Activated CD4-positive, alpha-beta T cell treated with anti-CD3 and anti-CD28 coated beads, Interleukin-2, amount 10 ng/mL, durations not matched to agents 24 days and 14 days (primary cell): Measurements from ENCODE around the gene ANKDD1A. TPM values are rescaled to one million over a fixed set of nuclear protein-coding genes. Genes with fewer than 3 reads are reported as not detected.

Experiments
- DNase-seq: peaks from one replicate; pipeline ENCODE4 v3.0.0; 2022
- H3K27ac Mint-ChIP-seq: one replicate; pipeline ENCODE4 v1.8.0; 2022; ENCODE audit warnings: mild to moderate bottlenecking, mixed read lengths
- H3K27me3 Mint-ChIP-seq: one replicate; pipeline ENCODE4 v1.8.0; 2022; ENCODE audit warnings: mixed read lengths
- H3K36me3 Mint-ChIP-seq: one replicate; pipeline ENCODE4 v1.8.0; 2022; ENCODE audit warnings: low read depth, mild to moderate bottlenecking, mixed read lengths
- H3K4me1 Mint-ChIP-seq: one replicate; pipeline ENCODE4 v1.8.0; 2021; ENCODE audit warnings: mixed read lengths
- H3K4me3 Mint-ChIP-seq: one replicate; pipeline ENCODE4 v1.8.0; 2022; ENCODE audit warnings: mild to moderate bottlenecking, moderate library complexity, mixed read lengths
- H3K9me3 Mint-ChIP-seq: one replicate; pipeline ENCODE4 v1.8.0; 2021; ENCODE audit warnings: mixed read lengths
- intact Hi-C: fragments of 100-400 bp; cut with micrococcal nuclease; formaldehyde crosslinking; loops from one replicate; pipeline ENCODE4 v1.15.1; 2023
- total RNA-seq: library from RNA; stranded (reverse); gene quantifications from 2 replicates; pipeline ENCODE4 v1.2.3, GENCODE V29; 2022

ANKDD1A gene
- total RNA-seq, 1 donor from 2014 or later = 1.8 TPM

DNA sequence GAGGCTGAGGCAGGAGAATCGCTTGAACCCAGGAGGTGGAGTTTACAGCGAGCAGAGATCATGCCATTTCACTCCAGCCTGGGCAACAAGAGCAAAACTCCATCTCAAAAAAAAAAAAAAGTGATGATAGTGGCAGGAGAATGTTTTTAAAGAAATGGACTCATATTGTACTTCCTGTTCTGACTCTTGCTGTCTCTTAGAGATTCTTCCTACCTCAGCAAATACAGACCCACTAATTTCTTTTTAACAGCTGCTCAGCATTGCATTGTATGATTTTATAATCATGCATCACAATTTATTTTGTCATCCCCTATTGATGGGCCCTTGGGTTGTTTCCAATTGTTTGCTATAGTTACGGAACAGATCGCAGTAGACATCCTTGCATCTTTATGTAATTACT is 8.8 kb upstream of the ANKDD1A start:
- intact Hi-C loops = no loop called here
- Mint-ChIP-seq H3K4me3 (no peak overlapping the region), H3K27ac (peak overlapping the region; percentile 17), H3K36me3 (peaks cover 11% of the 10 kb centered on the region), H3K27me3 (no peaks in the 10 kb centered on the region), H3K4me1 (peaks cover 35% of the 10 kb centered on the region), H3K9me3 (peaks cover 6% of the 10 kb centered on the region)
- no peak for DNase-seq

DNA sequence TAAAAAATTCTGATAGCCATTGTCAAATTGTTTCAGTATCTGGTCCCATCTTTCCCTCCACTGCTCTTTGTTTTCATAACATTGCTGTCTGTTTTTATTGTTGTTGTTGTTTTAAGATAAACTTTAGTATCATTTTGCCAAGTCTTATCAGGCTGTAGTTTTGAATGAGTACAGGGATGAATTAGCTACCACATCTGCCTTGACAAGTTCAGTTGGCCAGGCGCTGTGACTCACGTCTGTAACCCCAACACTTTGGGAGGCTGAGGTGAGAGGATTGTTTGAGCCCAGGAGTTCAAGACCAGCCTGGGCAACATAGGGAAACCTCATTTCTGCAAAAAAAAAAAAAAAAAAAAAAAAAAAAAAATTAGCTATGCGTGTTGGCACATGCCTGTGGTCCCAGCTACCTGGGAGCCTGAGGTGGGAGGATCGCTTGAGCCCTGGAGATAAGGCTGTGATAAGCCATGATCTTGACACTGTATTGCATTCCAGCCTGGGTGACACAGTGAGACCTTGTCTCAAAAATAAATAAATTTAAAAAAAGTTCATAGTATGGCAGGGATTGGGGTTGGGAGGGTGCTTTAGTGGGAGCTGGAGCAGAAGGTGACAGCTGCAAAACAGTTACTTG is 8.3 kb upstream of the ANKDD1A start:
- no peak for DNase-seq
- H3K4me1 Mint-ChIP-seq = peaks cover 32% of the 10 kb centered on the region
- H3K27ac Mint-ChIP-seq = no peak overlapping the region
- H3K4me3 Mint-ChIP-seq = no peak overlapping the region
- intact Hi-C loops = no loop called here
- H3K9me3 Mint-ChIP-seq = peaks cover 6% of the 10 kb centered on the region
- peaks cover 4% of the 10 kb centered on the region for H3K27me3 Mint-ChIP-seq
- peaks cover 11% of the 10 kb centered on the region for H3K36me3 Mint-ChIP-seq

DNA sequence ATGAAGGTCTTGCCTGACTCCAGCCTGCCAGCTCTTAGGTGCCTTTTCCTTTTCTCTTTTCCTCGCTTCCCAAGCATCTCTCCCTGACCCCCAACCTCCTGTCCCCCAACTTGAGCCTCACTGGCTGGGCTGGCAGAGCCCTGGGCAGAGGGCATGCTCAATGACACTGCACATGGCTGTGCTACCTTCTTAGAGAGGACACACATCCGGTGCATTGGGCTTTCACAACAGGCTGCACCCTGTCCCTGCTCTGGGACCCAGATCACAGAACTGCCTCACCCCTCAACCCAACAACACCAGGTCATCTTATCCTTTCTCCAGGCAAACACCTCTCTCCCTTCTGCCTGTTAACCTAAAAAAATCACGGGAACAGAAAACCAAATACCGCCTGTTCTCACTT is 7.5 kb upstream of the ANKDD1A start:
- peaks cover 10% of the 10 kb centered on the region for H3K36me3 Mint-ChIP-seq
- DNase-seq = no peak
- intact Hi-C loops = loop anchor here (2.0 kb wide), 1 partner anchor 59 kb away; no protein-coding TSS in a partner anchor
- peak overlapping the region; percentile 22 for H3K4me3 Mint-ChIP-seq
- peak overlapping the region; percentile 39 for H3K27ac Mint-ChIP-seq
- peaks cover 32% of the 10 kb centered on the region for H3K4me1 Mint-ChIP-seq
- H3K27me3 Mint-ChIP-seq = peaks cover 10% of the 10 kb centered on the region
- peaks cover 6% of the 10 kb centered on the region for H3K9me3 Mint-ChIP-seq

DNA sequence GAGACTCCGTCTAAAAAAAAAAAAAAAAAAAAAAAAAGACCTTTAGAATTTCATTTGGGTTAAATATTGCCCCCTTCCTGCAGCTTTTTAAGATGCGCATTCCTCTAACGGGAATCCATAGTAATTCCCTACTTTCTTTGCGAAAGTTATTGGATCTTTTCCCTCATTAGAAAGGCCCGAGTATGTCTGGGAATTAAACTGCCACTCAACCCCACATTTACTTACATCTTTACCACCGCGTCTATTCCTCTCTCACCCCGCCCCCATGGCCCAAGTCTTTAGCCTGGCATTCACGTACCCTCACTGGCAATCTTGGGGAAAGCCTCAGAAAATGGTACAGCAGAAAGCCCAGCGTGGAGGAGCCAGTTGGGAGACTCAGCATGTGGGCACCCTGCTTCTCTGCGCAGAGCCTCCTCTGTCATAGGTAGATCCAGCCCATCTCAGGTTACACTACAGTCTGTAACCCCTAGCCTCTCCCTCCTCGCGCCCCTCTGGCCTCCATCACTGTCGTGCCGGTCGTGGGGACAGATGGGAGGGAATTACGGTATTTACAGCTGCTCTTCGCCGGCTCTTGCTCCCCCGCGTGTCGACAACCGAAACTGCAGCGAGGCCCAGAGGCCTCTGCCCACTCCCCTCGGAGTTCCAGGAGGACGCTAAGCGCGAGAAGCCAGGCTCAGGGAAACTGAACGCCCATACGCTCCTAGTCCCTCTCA is 6.4 kb upstream of the ANKDD1A start:
- Mint-ChIP-seq H3K27me3 (peaks cover 14% of the 10 kb centered on the region), H3K9me3 (peaks cover 6% of the 10 kb centered on the region), H3K4me1 (peaks cover 32% of the 10 kb centered on the region), H3K27ac (peak overlapping the region; percentile 74), H3K36me3 (peaks cover 6% of the 10 kb centered on the region), H3K4me3 (peak overlapping the region; percentile 80)
- DNase-seq = peak; percentile 95
- intact Hi-C loops = loop anchor here (1.0 to 2.0 kb wide), 3 partner anchors 10 to 174 kb away; no protein-coding TSS in a partner anchor

DNA sequence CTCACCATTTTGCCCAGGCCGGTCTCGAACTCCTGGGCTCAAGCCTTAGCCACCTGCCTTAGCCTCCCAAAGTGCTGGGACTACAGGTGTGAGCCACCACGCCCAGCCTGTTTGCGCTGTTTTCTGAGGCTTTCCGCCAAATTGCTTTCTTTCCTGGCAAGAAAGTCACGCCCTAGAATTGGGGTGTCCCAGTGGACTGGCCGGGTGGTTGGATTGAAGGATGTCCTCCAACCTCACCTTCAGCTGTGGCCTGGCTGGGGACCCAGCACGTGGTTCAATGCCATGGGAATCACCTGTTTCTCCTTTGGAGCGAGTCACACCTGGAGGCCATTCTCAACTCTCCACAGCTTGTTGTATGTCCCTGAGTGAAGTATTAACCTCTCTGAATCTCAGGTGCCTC is 5.8 kb upstream of the ANKDD1A start:
- H3K9me3 Mint-ChIP-seq = peaks cover 2% of the 10 kb centered on the region
- DNase-seq = no peak
- H3K36me3 Mint-ChIP-seq = peaks cover 4% of the 10 kb centered on the region
- H3K27ac Mint-ChIP-seq = no peak overlapping the region
- peaks cover 17% of the 10 kb centered on the region for H3K27me3 Mint-ChIP-seq
- peaks cover 34% of the 10 kb centered on the region for H3K4me1 Mint-ChIP-seq
- intact Hi-C loops = loop anchor here (1.0 to 2.0 kb wide), 3 partner anchors 11 to 175 kb away; no protein-coding TSS in a partner anchor
- no peak overlapping the region for H3K4me3 Mint-ChIP-seq

DNA sequence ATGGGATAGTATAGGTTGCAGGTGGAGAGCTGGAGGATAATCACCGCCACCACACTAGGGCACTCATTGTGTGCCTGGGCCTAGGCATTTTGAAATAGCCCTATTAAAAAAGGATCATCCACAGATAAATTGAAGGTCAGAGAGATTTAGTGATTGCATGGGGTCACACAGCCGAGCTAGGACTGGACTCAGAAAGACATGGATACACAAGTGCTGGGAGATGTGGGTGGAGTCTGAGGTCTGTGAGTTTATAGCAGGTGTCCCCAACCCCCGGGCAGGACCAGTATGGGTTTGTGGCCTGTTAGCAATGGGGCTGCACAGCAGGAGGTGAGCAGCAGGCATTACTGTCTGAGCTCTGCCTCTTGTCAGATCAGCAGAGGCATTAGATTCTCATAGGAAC is 5.3 kb upstream of the ANKDD1A start:
- H3K27me3 Mint-ChIP-seq = peaks cover 19% of the 10 kb centered on the region
- DNase-seq = no peak
- peaks cover 1% of the 10 kb centered on the region for H3K36me3 Mint-ChIP-seq
- H3K27ac Mint-ChIP-seq = no peak overlapping the region
- peaks cover 38% of the 10 kb centered on the region for H3K4me1 Mint-ChIP-seq
- intact Hi-C loops = no loop called here
- H3K9me3 Mint-ChIP-seq = no peaks in the 10 kb centered on the region
- no peak overlapping the region for H3K4me3 Mint-ChIP-seq

DNA sequence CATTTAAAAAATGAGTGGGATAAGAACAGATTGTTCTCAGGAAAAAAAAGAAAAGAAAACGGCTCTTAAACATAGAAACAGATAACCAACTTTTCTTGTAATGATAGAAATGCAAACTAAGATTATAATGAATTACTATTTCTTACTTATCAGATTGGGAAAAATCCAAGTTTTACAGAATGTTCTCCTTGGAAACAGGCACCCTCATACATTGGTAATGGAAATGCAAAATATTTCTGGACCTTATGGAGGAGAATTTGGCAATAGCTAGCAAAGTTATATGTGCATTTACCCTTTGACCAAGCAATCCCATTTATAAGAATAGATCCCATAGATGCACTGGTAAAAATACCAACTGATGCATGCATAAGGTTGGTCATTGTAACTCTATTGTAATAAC is 3.7 kb upstream of the ANKDD1A start:
- Mint-ChIP-seq H3K36me3 (peaks cover 1% of the 10 kb centered on the region), H3K27me3 (peaks cover 23% of the 10 kb centered on the region), H3K27ac (no peak overlapping the region), H3K4me1 (peaks cover 30% of the 10 kb centered on the region), H3K4me3 (no peak overlapping the region), H3K9me3 (no peaks in the 10 kb centered on the region)
- intact Hi-C loops = no loop called here
- DNase-seq = no peak

DNA sequence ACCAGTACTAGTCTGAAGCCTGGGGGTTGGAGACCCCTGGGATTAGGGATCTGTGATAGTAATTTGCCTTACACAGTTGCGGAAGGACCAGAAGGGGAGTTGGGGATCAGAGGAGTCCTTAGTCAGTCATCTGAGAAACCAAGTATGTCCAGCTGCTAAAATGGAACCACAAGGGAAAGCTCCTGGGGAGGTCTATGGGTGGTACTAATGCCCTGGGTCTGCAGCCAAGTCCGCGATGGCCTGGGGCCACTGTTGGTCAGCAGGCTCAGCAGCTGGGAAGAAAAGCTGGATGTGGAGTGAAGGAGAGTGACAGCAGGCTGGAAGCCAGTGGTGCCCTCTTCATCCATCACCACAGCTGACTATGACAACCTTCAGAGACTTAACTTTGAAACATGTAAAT is 2.2 kb upstream of the ANKDD1A start:
- Mint-ChIP-seq H3K4me1 (peaks cover 18% of the 10 kb centered on the region), H3K9me3 (no peaks in the 10 kb centered on the region), H3K36me3 (no peaks in the 10 kb centered on the region), H3K4me3 (no peak overlapping the region), H3K27me3 (peaks cover 23% of the 10 kb centered on the region), H3K27ac (no peak overlapping the region)
- no peak for DNase-seq
- intact Hi-C loops = no loop called here

DNA sequence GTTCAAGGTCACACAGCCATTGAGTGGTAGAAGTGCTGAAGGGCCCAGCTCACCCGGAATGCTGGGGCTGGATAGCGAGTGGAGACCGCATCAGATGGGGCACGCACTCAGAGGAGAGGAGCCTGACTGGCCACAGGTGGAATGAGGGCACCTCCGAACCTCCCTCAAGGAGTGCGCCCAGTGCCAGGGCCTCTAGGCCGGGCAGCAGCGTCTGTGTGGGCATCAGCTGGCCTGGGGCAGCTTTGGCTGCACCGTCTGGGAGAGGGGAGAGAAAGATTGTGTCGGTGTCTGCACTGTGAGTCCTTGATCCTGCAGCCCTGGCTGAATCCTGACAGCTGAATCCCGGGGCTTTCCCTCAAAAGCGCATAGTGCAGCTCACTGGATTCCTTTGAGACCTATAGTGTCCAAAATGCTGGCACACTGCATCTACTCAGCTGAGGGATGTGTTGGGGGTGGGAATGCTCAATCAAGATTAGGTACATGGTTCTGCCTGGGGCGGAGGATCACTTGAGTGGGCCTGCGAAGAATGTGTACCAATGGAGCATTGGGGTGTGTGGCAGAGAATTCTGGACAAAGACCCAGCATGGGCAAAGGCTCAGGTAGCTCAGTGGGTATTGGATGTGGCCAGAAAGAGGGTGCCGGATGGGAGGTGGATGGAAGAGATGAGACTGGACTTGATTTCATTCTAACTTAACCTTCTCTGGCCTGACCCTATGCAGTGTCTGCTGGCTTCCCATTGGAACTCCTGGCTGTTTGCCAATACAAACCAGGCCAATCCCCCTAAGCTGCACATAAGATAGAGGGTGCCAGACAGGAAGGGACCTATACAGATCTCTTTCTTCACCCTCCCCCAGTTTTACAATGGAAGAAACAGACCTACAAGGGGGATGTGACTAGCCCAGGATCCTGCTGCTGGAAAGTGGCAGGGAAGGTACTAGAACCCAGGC is 950 bp downstream of the ANKDD1A start:
- H3K4me3 Mint-ChIP-seq = peak overlapping the region; percentile 58
- no peaks in the 10 kb centered on the region for H3K9me3 Mint-ChIP-seq
- H3K36me3 Mint-ChIP-seq = no peaks in the 10 kb centered on the region
- H3K4me1 Mint-ChIP-seq = peaks cover 18% of the 10 kb centered on the region
- intact Hi-C loops = no loop called here
- peaks cover 23% of the 10 kb centered on the region for H3K27me3 Mint-ChIP-seq
- no peak overlapping the region for H3K27ac Mint-ChIP-seq
- DNase-seq = no peak

DNA sequence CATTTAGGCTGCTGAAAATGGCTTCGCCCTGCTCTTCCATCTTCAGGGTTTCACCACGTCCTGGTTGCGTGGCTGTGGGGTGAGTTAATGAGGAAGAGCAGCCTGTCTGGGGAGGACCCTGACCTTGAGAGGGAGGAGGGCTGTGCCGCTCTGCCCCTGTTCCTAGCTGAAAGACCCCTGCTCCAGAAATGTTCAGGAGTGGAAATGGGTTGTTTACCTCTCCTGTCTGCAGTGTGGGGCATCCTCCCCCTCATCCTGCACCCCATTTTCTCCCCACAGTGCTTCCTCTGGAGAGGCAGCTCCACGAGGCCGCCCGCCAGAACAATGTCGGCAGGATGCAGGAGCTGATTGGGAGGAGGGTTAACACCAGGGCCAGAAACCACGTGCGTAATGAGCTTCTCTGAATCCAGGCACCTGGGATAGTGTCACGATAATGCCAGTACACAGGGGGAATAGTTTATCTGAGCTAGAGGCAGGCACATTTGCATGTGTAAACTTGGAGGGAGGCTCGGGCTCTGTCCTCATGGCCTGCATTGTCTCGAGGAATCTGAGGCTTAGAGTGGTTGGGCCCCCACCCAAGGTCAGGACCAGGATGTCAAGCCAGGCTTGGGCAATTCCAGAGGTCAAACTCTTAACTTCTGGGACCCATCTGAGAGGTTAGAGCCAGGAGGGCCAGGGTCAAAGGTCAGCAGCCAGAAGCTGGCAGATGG is 4.0 kb downstream of the ANKDD1A start:
- no peaks in the 10 kb centered on the region for H3K36me3 Mint-ChIP-seq
- no peaks in the 10 kb centered on the region for H3K9me3 Mint-ChIP-seq
- H3K27me3 Mint-ChIP-seq = peaks cover 10% of the 10 kb centered on the region
- no peak overlapping the region for H3K27ac Mint-ChIP-seq
- H3K4me1 Mint-ChIP-seq = peaks cover 18% of the 10 kb centered on the region
- DNase-seq = no peak
- intact Hi-C loops = no loop called here
- no peak overlapping the region for H3K4me3 Mint-ChIP-seq

DNA sequence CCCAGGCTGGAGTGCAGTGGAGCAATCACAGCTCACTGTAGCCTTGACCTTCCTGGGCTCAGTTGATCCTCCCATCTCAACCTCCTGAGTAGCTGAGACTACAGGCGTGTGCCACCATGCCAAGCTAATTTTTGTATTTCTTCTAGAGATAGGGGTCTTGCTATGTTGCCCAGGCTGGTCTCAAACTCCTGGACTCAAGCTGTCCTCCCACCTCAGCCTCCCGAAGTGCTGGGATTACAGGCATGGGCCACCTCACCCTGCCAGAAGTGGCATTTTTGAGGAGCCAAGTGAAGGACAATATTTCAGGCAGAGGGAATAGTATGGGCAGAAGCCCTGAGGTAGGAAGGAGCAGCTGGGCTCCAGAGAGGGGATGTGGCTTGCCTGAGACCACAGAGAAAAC is 4.7 kb downstream of the ANKDD1A start:
- Mint-ChIP-seq H3K9me3 (no peaks in the 10 kb centered on the region), H3K4me3 (no peak overlapping the region), H3K4me1 (peaks cover 12% of the 10 kb centered on the region), H3K27me3 (peaks cover 7% of the 10 kb centered on the region), H3K27ac (no peak overlapping the region), H3K36me3 (no peaks in the 10 kb centered on the region)
- DNase-seq = no peak
- intact Hi-C loops = no loop called here

DNA sequence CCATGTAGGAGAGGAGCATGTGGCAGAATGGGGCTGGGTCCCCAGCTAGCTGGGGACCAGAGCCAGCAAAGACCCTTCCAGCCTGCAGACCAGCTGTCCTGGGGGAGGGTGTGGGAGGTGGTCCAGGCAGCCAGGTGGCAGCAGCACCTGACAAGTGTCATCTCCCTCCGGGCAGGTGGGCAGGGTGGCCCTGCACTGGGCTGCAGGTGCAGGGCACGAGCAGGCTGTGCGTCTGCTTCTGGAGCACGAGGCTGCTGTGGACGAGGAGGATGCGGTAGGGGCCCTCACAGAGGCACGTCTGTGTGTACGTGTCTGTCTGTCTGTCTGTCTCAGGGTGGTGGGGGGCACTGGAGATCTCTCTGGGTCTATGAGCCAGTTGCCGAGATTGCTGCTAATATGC is 5.5 kb downstream of the ANKDD1A start:
- DNase-seq = no peak
- intact Hi-C loops = no loop called here
- Mint-ChIP-seq H3K27me3 (peaks cover 4% of the 10 kb centered on the region), H3K4me1 (peaks cover 10% of the 10 kb centered on the region), H3K4me3 (no peak overlapping the region), H3K9me3 (no peaks in the 10 kb centered on the region), H3K36me3 (no peaks in the 10 kb centered on the region), H3K27ac (no peak overlapping the region)

DNA sequence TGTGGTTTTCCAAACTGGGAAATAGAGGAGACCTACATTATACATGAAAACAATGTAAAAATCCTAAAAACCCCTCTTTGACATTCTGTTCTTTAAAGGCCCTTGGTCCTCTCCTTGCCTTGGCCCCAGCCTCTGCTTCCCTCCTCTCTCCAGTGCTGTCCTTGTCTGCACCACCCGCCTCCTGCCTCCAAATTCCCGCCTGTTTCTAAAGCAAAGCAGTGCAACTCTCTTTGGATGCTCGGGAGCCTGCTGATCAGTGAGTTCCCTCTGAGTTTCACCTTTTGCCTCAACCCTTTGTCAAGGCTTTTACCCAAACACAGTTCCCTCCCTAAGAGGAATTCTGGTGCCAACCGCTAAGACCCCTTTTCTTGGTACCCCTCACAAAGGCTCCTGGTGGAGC is 8.0 kb downstream of the ANKDD1A start:
- no peak overlapping the region for H3K27ac Mint-ChIP-seq
- DNase-seq = no peak
- no peak overlapping the region for H3K4me3 Mint-ChIP-seq
- H3K4me1 Mint-ChIP-seq = peaks cover 8% of the 10 kb centered on the region
- peaks cover 2% of the 10 kb centered on the region for H3K27me3 Mint-ChIP-seq
- intact Hi-C loops = no loop called here
- no peaks in the 10 kb centered on the region for H3K9me3 Mint-ChIP-seq
- H3K36me3 Mint-ChIP-seq = no peaks in the 10 kb centered on the region
